Keratinocyte (primary cell): ENCODE data around the gene BCAR3. TPM values are rescaled to one million over a fixed set of nuclear protein-coding genes. Genes with fewer than 3 reads are reported as not detected.

ENCODE experiments used
- DNase-seq: peaks from one replicate; pipeline ENCODE4 v3.0.0-alpha.2; 2011; ENCODE audit warnings: low read depth, missing footprints, low spot score
- FAIRE-seq: peaks from 2 replicates; lab custom pipeline; 2011; peaks lifted over from hg19 to GRCh38; lab: Jason Lieb, UNC
- H2AFZ ChIP-seq: 2 replicates; pipeline ENCODE4 v1.6.0; 2012; ENCODE audit warnings: low read length, control low read depth, inconsistent platforms; ENCODE audit not compliant: control insufficient read depth
- H3K27ac ChIP-seq: 2 replicates; pipeline ENCODE4 v1.5.1; 2011; ENCODE audit warnings: low read length; ENCODE audit not compliant: control insufficient read depth, insufficient read depth
- H3K27me3 ChIP-seq: 3 replicates; pipeline ENCODE4 v1.6.0; 2011; ENCODE audit warnings: low read length; ENCODE audit not compliant: control insufficient read depth, insufficient read depth; ENCODE audit errors: extremely low read depth
- H3K36me3 ChIP-seq, 2 experiments: 2 replicates in 1 of 2; 3 replicates in 1 of 2; pipeline ENCODE4 v1.5.1; 2011; ENCODE audit warnings: low read length in 2 of 2, mild to moderate bottlenecking in 1 of 2; ENCODE audit not compliant: control insufficient read depth in 2 of 2, insufficient read depth in 2 of 2; ENCODE audit errors: extremely low read depth in 1 of 2
- H3K4me1 ChIP-seq: 3 replicates; pipeline ENCODE4 v1.5.1; 2011; ENCODE audit warnings: low read length; ENCODE audit not compliant: control insufficient read depth, insufficient read depth; ENCODE audit errors: extremely low read depth
- H3K4me2 ChIP-seq: 3 replicates; pipeline ENCODE4 v1.6.0; 2011; ENCODE audit warnings: low read depth, low read length; ENCODE audit not compliant: control insufficient read depth, insufficient read depth; ENCODE audit errors: extremely low read depth
- H3K4me3 ChIP-seq, 3 experiments: fragments of 200-600 bp in 1 of 3; sonication (generic) in 1 of 3; 2 replicates in 2 of 3; 3 replicates in 1 of 3; pipeline ENCODE4 v1.5.1; 2011 to 2016; ENCODE audit warnings: low read length in 3 of 3, mild to moderate bottlenecking in 3 of 3, control low read depth in 2 of 3, inconsistent platforms in 1 of 3, low read depth in 1 of 3, mixed read lengths in 1 of 3, mixed run types in 1 of 3, moderate library complexity in 1 of 3; ENCODE audit not compliant: control insufficient read depth in 2 of 3, insufficient read depth in 2 of 3; ENCODE audit errors: extremely low read depth in 1 of 3
- H3K79me2 ChIP-seq: 2 replicates; pipeline ENCODE4 v1.6.0; 2012; ENCODE audit warnings: low read length; ENCODE audit not compliant: control insufficient read depth, insufficient read depth
- H3K9ac ChIP-seq: 3 replicates; pipeline ENCODE4 v1.6.0; 2011; ENCODE audit warnings: low read length; ENCODE audit not compliant: control insufficient read depth, insufficient read depth; ENCODE audit errors: extremely low read depth
- H3K9me1 ChIP-seq: 3 replicates; pipeline ENCODE4 v1.6.0; 2011; ENCODE audit warnings: low read length; ENCODE audit not compliant: control insufficient read depth, insufficient read depth; ENCODE audit errors: extremely low read depth
- H3K9me3 ChIP-seq: 2 replicates; pipeline ENCODE4 v1.5.1; 2012; ENCODE audit warnings: low read depth, low read length; ENCODE audit not compliant: control insufficient read depth
- H4K20me1 ChIP-seq: 3 replicates; pipeline ENCODE4 v1.6.0; 2011; ENCODE audit warnings: low read length; ENCODE audit not compliant: control insufficient read depth, insufficient read depth; ENCODE audit errors: extremely low read depth
- EZH2 ChIP-seq: IDR thresholded peaks from one replicate; pipeline ENCODE4 v1.6.1; 2012; ENCODE audit warnings: inconsistent platforms, mild to moderate bottlenecking, low read length, moderate library complexity
- dilution Hi-C: fragments of 300-500 bp; cut with MboI; formaldehyde crosslinking; loops from one replicate; pipeline ENCODE4 v1.7.0; 2020; ENCODE audit warnings: low sequenced_read_pairs; ENCODE audit not compliant: extremely low pct_ligation_motif_present
- polyA plus RNA-seq, 5 experiments: library from polyadenylated mRNA; depleted of rRNA in 3 of 5; stranded (reverse) in 3 of 5; stranded (forward) in 1 of 5; unstranded in 1 of 5; fragments of >200 nt; gene quantifications; 1 replicate in 1 of 5; 2 replicates in 3 of 5; 3 replicates in 1 of 5; pipeline versions ENCODE4 v1.2.1 to v1.2.3, GENCODE V29; 2011 to 2012; ENCODE audit warnings: missing spikeins in 2 of 5, low read depth in 1 of 5, low replicate concordance in 1 of 5
- TF ChIP-seq, protein P1 (sequence below), 3 experiments: IDR thresholded peaks in 1 of 3; conservative IDR thresholded peaks in 1 of 3; optimal IDR thresholded peaks in 1 of 3; 2 replicates in 2 of 3; 3 replicates in 1 of 3; pipeline versions ENCODE3 to v1.5.1; 2011; ENCODE audit warnings: low read length in 3 of 3, mild to moderate bottlenecking in 3 of 3, moderate library complexity in 2 of 3, control low read depth in 1 of 3, inconsistent platforms in 1 of 3; ENCODE audit not compliant: insufficient read depth in 2 of 3; ENCODE audit errors: extremely low read depth in 1 of 3

The BCAR3 gene
- polyA plus RNA-seq, 1 donor (not counting 4 experiments of a cell fraction or from before 2014, with no cell fraction given) = 77.2 TPM

GRCh38 chr1:93672069-93672468 is 9.6 kb downstream of the BCAR3 start:
- H3K4me2 ChIP-seq = no peak overlapping the region

GRCh38 chr1:93671099-93671621 is 10.5 kb downstream of the BCAR3 start:
- H3K79me2 ChIP-seq = peaks cover 100% of the 10 kb centered on the region
- H3K4me3 ChIP-seq = no peak overlapping the region
- no peaks in the 10 kb centered on the region for H3K9me3 ChIP-seq
- H4K20me1 ChIP-seq = peaks cover 69% of the 10 kb centered on the region
- peaks cover 75% of the 10 kb centered on the region for H3K4me1 ChIP-seq
- H3K4me2 ChIP-seq = no peak overlapping the region
- no peak for TF ChIP-seq EZH2
- TF ChIP-seq, protein P1, sequence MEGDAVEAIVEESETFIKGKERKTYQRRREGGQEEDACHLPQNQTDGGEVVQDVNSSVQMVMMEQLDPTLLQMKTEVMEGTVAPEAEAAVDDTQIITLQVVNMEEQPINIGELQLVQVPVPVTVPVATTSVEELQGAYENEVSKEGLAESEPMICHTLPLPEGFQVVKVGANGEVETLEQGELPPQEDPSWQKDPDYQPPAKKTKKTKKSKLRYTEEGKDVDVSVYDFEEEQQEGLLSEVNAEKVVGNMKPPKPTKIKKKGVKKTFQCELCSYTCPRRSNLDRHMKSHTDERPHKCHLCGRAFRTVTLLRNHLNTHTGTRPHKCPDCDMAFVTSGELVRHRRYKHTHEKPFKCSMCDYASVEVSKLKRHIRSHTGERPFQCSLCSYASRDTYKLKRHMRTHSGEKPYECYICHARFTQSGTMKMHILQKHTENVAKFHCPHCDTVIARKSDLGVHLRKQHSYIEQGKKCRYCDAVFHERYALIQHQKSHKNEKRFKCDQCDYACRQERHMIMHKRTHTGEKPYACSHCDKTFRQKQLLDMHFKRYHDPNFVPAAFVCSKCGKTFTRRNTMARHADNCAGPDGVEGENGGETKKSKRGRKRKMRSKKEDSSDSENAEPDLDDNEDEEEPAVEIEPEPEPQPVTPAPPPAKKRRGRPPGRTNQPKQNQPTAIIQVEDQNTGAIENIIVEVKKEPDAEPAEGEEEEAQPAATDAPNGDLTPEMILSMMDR (optimal IDR thresholded peaks at IDR 0.05 in 1 of 3, IDR thresholded peaks at IDR 0.05 in 1 of 3, conservative IDR thresholded peaks at IDR 0.05 in 1 of 3; ENCODE audit: extremely low read depth in 1 of 3, insufficient read depth in 2 of 3, low read length in 3 of 3) = no peak
- no peaks in the 10 kb centered on the region for H3K9me1 ChIP-seq
- no peak overlapping the region for H2AFZ ChIP-seq
- no peaks in the 10 kb centered on the region for H3K27me3 ChIP-seq
- no peak overlapping the region for H3K9ac ChIP-seq
- dilution Hi-C loops = no loop called here
- DNase-seq (no peak), FAIRE-seq (no peak)
- H3K36me3 ChIP-seq = peaks cover 35 to 57% of the 10 kb centered on the region in 2 experiments
- no peak overlapping the region for H3K27ac ChIP-seq

More at GRCh38 chr1:93672069-93672468, 9.6 kb downstream of the BCAR3 start:
- no peak overlapping the region for H3K9ac ChIP-seq
- no peak for DNase-seq
- dilution Hi-C loops = no loop called here
- H3K9me3 ChIP-seq = no peaks in the 10 kb centered on the region
- peaks cover 71% of the 10 kb centered on the region for H4K20me1 ChIP-seq
- H3K27me3 ChIP-seq = no peaks in the 10 kb centered on the region
- no peak overlapping the region for H3K4me3 ChIP-seq
- no peak overlapping the region for H3K27ac ChIP-seq
- no peak for TF ChIP-seq EZH2
- TF ChIP-seq, protein P1 (optimal IDR thresholded peaks at IDR 0.05 in 1 of 3, IDR thresholded peaks at IDR 0.05 in 1 of 3, conservative IDR thresholded peaks at IDR 0.05 in 1 of 3; ENCODE audit: extremely low read depth in 1 of 3, insufficient read depth in 2 of 3, low read length in 3 of 3) = no peak
- peaks cover 3% of the 10 kb centered on the region for H3K9me1 ChIP-seq
- no peak overlapping the region for H2AFZ ChIP-seq
- no peak for FAIRE-seq
- peaks cover 33 to 59% of the 10 kb centered on the region in 2 experiments for H3K36me3 ChIP-seq
- peaks cover 75% of the 10 kb centered on the region for H3K4me1 ChIP-seq
- H3K79me2 ChIP-seq = peaks cover 100% of the 10 kb centered on the region
